Erythroblast (primary cell): ENCODE data around the gene MAN2C1.
"Not testable (repeated sequence)": the region's sequence is repeated elsewhere in the genome, so short reads cannot be mapped to it uniquely, and the experiment has no call there.

Source experiments
- DNase-seq, 2 experiments: peaks; one replicate each; lab custom pipeline; 2025; lab: John Stamatoyannopoulos, UW
- GATA1 ChIP-seq: IDR thresholded peaks from 2 replicates; pipeline ENCODE4 v1.6.1; 2011; ENCODE audit warnings: low read depth, mild to moderate bottlenecking, control low read depth, low read length, moderate library complexity
- POLR2A ChIP-seq: IDR thresholded peaks from 2 replicates; pipeline ENCODE4 v1.6.1; 2011; ENCODE audit warnings: mild to moderate bottlenecking, low read length

MAN2C1 gene

DNA sequence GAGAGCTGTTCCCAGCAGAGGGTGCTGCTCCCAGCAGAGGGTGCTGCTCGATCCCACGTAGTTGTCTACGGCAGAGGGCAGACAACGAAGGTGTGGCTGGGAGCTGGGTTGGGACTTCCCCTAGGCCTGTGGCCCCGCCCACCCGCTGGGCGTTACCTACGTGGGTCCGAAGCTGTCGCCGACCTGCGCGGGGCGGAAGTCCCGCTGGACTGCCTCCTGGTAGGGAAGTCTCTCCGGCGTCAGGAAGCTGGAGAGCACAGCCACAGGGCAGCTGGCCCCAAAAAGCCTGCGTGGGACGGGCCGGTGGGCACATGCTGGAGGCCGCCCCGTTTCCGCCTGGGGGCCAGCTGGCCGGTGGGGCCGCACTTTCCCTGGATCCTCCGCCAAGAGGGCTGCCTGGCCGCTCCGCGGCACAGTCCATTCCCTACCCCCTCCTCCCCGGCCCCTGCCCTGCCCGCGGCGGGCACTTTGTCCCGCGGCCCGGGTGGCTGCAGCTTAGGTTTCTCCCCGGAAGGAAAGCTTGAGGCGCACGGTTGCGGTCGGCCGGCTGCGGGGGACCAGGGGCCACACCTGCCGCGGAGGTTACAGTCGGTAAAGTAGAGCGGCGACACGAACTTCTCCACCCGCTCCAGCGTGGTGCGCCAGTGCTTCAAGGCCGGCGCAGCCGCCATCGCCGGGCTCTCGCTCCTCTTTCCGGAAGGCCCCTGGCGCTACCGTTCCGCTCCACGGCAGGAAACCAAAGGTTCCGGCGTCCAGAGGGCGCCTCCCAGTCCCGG is at the start of gene MAN2C1:
Gene MAN2C1, minus strand, starts transcription at position 695 of the 776 bp plus-strand sequence. Its CDS starts 24 bp downstream, at position 671.
- TF ChIP-seq POLR2A (peak; percentile 94), GATA1 (no peak)
- peak; percentile 96 to 98 for DNase-seq

DNA sequence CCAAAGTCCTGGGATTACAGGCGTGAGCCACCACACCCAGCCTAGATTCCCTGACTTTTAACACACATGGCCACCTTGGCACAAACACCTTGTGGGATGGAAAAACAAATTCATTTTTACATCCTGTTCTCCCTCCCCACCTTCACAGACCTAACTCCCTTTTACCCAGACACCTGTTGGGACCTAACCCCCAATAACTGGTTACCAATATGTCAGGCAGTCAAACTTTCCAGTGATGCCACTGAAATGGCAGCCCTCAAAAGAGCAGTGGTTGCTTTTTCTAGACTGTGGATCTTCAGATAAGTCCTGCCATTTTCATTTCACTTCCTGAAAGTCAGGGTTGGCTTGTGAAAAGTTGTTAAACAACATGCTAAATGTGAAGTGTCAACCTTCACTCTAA is 48.2 kb upstream of the MAN2C1 start:
- TF ChIP-seq POLR2A (no peak), GATA1 (no peak)
- no peak for DNase-seq

DNA sequence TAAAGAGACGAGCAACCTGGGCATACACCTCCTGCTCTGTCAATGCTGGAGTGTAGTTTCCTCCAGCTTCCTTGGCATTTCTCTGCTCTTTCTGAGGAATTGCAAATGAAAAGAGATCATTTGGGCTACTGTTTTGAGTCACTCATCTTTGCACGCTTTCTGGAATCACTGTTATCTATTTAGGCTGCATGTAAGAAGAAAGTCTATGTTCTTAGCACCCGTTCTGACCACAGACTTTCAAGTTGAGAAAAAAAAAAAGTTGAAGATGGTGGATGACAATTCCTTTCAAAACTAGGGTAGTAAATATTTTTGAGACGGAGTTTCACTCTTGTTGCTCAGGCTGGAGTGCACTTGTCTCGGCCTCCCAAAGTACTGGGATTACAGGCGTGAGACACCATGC is 41.8 kb upstream of the MAN2C1 start:
- TF ChIP-seq POLR2A, result no peak
- TF ChIP-seq GATA1, result no peak
- DNase-seq, result no peak

DNA sequence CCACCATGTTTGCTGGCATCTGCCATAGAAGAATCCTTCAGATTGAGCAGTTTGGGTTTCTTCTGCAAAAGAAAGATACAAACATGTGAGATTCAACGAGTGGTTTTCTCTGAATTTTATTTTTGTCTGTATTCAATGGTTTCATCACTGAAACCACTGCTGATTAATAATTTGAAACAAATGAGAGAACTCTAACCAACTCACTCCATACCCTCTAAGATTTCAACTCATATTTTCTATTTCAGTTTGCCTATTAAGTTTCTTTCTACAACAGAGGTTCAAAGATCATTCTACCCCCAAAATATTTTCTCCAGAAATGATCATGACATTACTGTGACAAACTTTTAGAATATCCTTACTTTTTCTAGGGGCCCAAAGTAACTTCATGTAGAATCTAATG is 38.7 kb upstream of the MAN2C1 start:
- TF ChIP-seq POLR2A, result no peak
- DNase-seq, result no peak

DNA sequence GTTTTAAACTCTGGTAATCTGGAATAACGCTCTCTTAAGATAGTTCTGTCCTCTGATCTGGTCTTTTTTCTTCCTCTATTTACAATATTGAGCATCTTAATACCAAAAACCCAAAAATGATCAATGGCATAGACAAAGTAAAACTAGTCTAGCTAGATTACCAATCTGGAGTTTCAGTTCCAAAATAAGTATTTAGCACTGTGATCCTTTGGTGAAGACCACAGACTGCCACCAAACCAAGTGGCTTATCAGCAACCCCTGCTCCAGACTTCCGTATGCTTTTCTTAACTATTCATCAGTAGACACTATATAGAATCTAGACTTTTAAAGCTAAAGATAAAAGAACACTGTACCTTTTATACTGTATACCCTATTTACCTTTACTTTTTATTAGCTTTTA is 35.5 kb upstream of the MAN2C1 start:
- DNase-seq, result no peak

DNA sequence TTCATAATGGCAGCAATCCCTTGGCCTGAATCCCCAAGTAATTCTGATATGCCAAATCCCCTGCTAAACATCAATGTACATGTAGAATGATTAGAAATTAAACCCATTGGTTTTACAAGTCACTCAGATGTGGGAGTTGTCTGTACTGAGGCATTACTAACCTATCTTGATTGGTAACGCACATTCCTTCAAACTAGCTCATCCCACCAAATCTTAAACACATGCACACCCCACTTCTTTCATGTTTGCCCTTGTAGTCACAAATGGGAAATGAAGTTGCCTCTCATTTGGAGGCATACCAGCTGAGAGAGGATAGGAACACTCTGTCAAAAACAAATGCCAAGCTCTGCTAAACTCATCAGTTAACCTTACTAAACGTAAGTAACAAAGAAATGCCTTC is 29.1 kb upstream of the MAN2C1 start:
- TF ChIP-seq GATA1, result no peak
- no peak for TF ChIP-seq POLR2A
- DNase-seq, result no peak

More for the DNA sequence above, 35.5 kb upstream of the MAN2C1 start:
- TF ChIP-seq GATA1, result no peak
- no peak for TF ChIP-seq POLR2A

DNA sequence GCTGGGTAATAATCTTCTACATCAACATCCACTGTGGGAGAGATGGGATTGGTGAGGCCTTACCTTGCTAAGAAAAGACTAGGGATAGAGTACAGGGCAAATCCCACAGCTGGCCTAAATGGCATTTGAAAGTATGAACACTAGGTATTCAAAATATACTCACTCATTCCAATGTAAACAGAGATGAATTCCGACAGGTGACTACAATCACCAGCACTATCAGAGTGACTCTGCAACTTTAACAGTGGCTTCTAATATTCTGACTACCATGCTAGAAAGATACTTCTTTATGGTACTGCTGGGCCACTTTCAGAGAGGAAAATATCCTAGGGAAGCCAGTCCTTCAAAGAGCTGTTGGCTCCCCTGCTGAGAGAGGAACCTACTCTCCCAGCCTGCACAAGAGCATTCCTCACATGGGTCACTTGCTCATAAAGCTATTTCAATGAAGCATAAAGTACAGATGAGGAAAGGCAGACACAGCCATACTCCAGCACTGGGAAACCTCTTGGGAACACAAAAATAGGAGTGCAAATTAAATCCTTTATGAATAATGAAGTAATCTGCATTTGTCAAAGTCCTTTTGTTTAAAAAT is 21.5 kb upstream of the MAN2C1 start:
- DNase-seq, result no peak
- TF ChIP-seq GATA1 (no peak), POLR2A (no peak)

DNA sequence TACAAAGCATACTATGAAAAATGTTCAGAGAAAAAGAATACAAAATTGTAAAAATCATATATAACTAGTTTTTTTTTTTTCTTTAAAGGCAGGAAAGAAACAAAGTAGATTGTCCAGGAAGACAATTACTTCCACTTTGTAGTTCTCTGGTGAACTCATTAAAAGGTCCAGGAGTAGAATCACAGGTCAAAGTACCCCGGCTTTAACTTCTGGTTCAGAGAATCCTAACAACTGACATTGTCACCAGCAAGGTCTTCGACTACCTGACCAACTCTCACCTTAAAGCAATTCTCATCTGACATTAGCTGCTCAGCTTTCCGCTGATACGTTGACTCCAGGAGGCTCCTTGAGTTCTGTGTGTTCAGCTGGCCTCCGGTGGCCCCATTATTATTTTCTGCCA is 15.6 kb upstream of the MAN2C1 start:
- not testable (repeated sequence) for DNase-seq

DNA sequence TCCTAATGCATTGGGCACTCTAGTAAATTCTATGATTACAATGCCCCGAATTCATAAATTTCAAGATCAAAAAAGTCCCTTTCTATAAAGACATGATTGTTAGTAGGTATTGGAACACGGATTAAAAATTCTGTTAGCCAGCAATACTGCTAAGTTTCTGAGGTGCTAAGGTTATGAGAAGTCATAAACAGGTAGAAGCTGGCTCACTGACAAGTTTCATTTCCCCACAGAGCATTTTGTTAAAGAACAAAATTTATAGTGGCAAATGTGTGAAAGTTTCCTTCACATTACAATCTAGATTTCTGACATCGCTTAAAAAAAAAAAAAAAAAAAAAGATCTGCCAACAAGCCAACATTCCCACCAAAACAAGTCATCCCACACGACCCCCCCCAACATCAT is 12.4 kb upstream of the MAN2C1 start:
- TF ChIP-seq POLR2A (no peak), GATA1 (no peak)
- DNase-seq, result no peak

DNA sequence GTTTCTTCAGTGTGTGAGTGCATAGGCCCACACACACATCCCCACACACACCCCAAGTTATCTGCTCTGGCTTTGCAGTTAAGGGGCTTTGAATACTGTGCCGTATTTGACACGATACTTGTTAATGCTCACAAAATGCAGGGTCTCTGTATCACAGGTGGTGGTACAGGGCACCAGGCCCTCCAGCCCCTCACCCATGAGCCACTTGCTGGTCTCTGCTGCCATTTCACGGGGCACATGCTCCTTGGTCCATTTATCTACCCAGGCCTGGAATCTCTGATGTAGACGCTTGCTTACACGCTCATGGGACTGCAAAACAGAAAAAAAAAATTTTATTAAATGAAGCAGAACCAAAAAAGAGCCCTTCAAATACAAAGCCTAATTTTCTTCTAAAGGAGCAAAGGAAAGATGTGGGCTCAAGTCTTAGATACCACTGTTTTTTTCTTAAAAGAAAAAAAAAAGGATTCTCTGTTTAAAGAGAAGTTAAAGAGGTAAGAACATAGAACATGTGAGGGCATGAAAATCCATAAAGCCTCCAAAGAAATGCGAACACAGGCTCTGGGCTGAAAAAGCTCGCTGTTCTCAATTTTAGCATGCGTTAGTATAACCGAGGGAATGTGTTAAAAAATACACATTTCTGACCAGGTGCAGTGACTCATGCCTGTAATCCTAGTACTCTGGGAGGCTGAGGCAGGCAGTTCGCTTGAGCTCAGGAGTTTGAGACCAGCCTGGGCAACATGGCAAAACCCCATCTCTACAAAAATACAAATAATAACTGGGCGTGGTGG is 3.7 kb upstream of the MAN2C1 start:
- TF ChIP-seq POLR2A, result no peak
- TF ChIP-seq GATA1, result no peak
- DNase-seq, result no peak

DNA sequence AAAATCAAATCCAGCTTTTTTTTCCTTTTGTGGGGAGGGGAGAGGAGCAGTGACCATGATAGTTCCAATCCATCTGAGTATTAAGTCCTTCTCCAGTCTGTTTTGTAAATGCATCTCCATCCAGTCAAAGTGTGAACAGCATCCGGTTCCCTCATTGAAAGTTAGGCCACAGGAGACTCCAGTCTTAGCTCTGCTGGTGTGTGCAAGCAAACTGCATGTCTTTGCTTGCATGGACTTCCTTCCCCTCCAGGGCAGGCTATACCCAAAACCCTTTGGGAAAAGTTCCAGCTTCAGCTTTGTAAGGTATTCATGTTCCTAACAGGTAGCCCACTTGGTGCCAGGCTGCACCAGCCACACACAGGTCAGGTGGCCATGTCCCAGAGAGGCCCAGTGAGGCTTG is 3.1 kb upstream of the MAN2C1 start:
- no peak for DNase-seq

DNA sequence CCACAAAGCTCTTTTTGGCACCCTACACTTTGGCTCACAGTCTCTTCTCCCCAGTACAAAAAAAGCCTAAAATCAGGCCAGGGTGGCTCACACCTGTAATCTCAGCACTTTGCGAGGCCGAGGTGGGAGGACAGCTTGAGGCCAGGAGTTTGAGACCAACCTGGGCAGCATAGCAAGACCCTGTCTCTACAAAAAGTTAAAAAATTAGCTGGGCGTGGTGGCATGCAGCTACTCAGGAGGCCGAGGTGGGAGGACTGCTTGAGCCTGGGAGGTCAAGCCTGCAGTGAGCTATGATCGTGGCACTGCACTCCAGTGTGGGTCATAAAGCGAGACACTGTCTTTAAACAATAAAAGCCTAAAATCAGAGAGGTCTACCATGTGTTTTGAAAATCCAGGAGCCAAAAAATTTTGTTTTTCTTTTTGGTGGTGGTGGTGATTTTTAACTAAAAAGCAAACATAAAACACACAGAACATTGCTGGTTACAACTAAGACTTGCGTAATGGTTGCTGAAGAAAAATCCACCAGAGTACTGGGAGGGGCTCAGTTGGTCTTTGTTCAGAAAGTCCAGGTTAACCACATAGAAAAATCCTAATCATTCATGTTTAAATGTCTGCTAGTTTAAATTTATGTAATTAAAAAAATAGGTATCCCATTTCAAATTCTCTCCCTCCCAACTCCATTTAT is 1.6 kb upstream of the MAN2C1 start:
- TF ChIP-seq POLR2A (no peak), GATA1 (no peak)
- no peak for DNase-seq

More for the DNA sequence above, 3.1 kb upstream of the MAN2C1 start:
- TF ChIP-seq GATA1 (no peak), POLR2A (no peak)

DNA sequence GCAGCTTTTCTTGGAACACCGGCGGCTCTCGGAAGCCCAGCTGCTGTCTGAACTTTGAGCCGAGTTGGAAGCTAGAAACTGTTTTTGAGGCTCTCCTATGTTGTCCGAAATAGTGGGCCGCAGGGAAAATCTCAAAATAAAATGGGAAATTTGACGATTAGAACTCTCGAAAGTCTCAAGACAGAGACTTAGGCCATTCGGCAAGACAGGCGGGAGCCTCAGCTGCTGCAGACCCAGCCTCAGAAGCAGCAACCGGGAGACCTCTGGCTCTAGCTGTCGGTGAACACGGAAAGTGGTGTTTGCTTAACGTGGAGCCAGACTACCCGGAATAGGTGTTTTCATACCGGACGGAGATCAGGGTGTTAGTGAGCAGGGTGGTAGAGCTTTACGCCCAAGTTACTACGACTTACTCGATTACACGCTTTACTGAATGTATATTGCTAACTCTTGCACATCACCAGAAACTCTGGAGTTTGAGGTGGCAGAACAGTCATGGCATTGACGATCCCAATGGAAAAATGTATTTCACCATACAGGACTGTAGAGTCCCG is 357 bp upstream of the MAN2C1 start:
- DNase-seq, result peak in 1 of 2 experiments; percentile 62
- TF ChIP-seq POLR2A, result no peak
- no peak for TF ChIP-seq GATA1
